ENCODE data around the gene ADGRB3.

ADGRB3 gene

GRCh38 chr6:69311888-69312287 lies 676.8 kb downstream of the ADGRB3 start:
- H3K4me1 ChIP-seq (ENCODE audit: low read length) = no peaks in the 10 kb centered on the region
- no peak overlapping the region for H2AFZ ChIP-seq (ENCODE audit: low read length)
- H3K36me3 ChIP-seq (replicated peaks; ENCODE audit: insufficient read depth, low read length) = no peaks in the 10 kb centered on the region
- H3K9me3 ChIP-seq (replicated peaks; ENCODE audit: insufficient read depth, low read length) = no peaks in the 10 kb centered on the region
- no peaks in the 10 kb centered on the region for H4K20me1 ChIP-seq (ENCODE audit: insufficient read depth, low read length)
- DNase-seq = no peak
- H3K79me2 ChIP-seq (ENCODE audit: low read length) = no peaks in the 10 kb centered on the region
- no peaks in the 10 kb centered on the region for H3K27me3 ChIP-seq (replicated peaks; ENCODE audit: insufficient read depth, low read length)
- H3K27ac ChIP-seq (ENCODE audit: low read length) = no peak overlapping the region
- H3F3A ChIP-seq (ENCODE audit: insufficient read depth, low read length) = no peaks in the 10 kb centered on the region
- no peaks in the 10 kb centered on the region for H3K9me2 ChIP-seq (replicated peaks; ENCODE audit: insufficient read depth, low read length)
- no peak for TF ChIP-seq EZH2phosphoT487 (IDR thresholded peaks at IDR 0.05; ENCODE audit: low read length)
- TF ChIP-seq EZH2 (optimal IDR thresholded peaks at IDR 0.05; ENCODE audit: low read depth, low read length) = no peak
- TF ChIP-seq CTCF (IDR thresholded peaks at IDR 0.05; ENCODE audit: low read length) = no peak
- H3K4me3 ChIP-seq (ENCODE audit: low read length) = no peak overlapping the region
- H3K4me2 ChIP-seq (ENCODE audit: low read depth, low read length) = no peak overlapping the region
- H3K9ac ChIP-seq (ENCODE audit: low read length) = no peak overlapping the region

- Histone ChIP-seq H3K4me1 (ENCODE audit: low read length) (no peaks in the 10 kb centered on the region), H3K36me3 (replicated peaks; ENCODE audit: insufficient read depth, low read length) (no peaks in the 10 kb centered on the region), H3K27me3 (replicated peaks; ENCODE audit: insufficient read depth, low read length) (no peaks in the 10 kb centered on the region), H3F3A (ENCODE audit: insufficient read depth, low read length) (no peaks in the 10 kb centered on the region), H2AFZ (ENCODE audit: low read length) (no peak overlapping the region), H3K9ac (ENCODE audit: low read length) (no peak overlapping the region), H3K9me3 (replicated peaks; ENCODE audit: insufficient read depth, low read length) (no peaks in the 10 kb centered on the region), H3K9me2 (replicated peaks; ENCODE audit: insufficient read depth, low read length) (no peaks in the 10 kb centered on the region), H3K79me2 (ENCODE audit: low read length) (no peaks in the 10 kb centered on the region), H3K4me2 (ENCODE audit: low read depth, low read length) (no peak overlapping the region), H3K4me3 (ENCODE audit: low read length) (no peak overlapping the region), H3K27ac (ENCODE audit: low read length) (no peak overlapping the region), H4K20me1 (ENCODE audit: insufficient read depth, low read length) (no peaks in the 10 kb centered on the region)
- no peak for DNase-seq
- TF ChIP-seq CTCF (IDR thresholded peaks at IDR 0.05; ENCODE audit: low read length) (no peak), EZH2 (optimal IDR thresholded peaks at IDR 0.05; ENCODE audit: low read depth, low read length) (no peak)
These were observed 678.9 kb downstream of the ADGRB3 start for GRCh38 chr6:69314001-69314400.

GRCh38 chr6:69314531-69314930 lies 679.4 kb downstream of the ADGRB3 start:
- DNase-seq = no peak
- no peaks in the 10 kb centered on the region for H3K27me3 ChIP-seq (replicated peaks; ENCODE audit: insufficient read depth, low read length)
- H3K4me2 ChIP-seq (ENCODE audit: low read depth, low read length) = no peak overlapping the region
- no peaks in the 10 kb centered on the region for H3K36me3 ChIP-seq (replicated peaks; ENCODE audit: insufficient read depth, low read length)
- no peaks in the 10 kb centered on the region for H4K20me1 ChIP-seq (ENCODE audit: insufficient read depth, low read length)
- H3K27ac ChIP-seq (ENCODE audit: low read length) = no peak overlapping the region
- no peak overlapping the region for H3K4me3 ChIP-seq (ENCODE audit: low read length)
- no peak overlapping the region for H2AFZ ChIP-seq (ENCODE audit: low read length)
- TF ChIP-seq CTCF (IDR thresholded peaks at IDR 0.05; ENCODE audit: low read length) = no peak
- no peaks in the 10 kb centered on the region for H3K9me2 ChIP-seq (replicated peaks; ENCODE audit: insufficient read depth, low read length)
- H3K79me2 ChIP-seq (ENCODE audit: low read length) = no peaks in the 10 kb centered on the region
- H3F3A ChIP-seq (ENCODE audit: insufficient read depth, low read length) = no peaks in the 10 kb centered on the region
- H3K4me1 ChIP-seq (ENCODE audit: low read length) = no peaks in the 10 kb centered on the region
- H3K9ac ChIP-seq (ENCODE audit: low read length) = no peak overlapping the region
- H3K9me3 ChIP-seq (replicated peaks; ENCODE audit: insufficient read depth, low read length) = no peaks in the 10 kb centered on the region

GRCh38 chr6:69331886-69332285 lies 696.8 kb downstream of the ADGRB3 start:
- no peaks in the 10 kb centered on the region for H3K4me1 ChIP-seq (ENCODE audit: low read length)
- H3K4me2 ChIP-seq (ENCODE audit: low read depth, low read length) = no peak overlapping the region
- no peaks in the 10 kb centered on the region for H3K79me2 ChIP-seq (ENCODE audit: low read length)
- no peak for TF ChIP-seq CTCF (IDR thresholded peaks at IDR 0.05; ENCODE audit: low read length)
- no peak for TF ChIP-seq EZH2phosphoT487 (IDR thresholded peaks at IDR 0.05; ENCODE audit: low read length)
- no peak for TF ChIP-seq EZH2 (optimal IDR thresholded peaks at IDR 0.05; ENCODE audit: low read depth, low read length)
- no peak overlapping the region for H3K27ac ChIP-seq (ENCODE audit: low read length)
- H4K20me1 ChIP-seq (ENCODE audit: insufficient read depth, low read length) = no peaks in the 10 kb centered on the region
- no peaks in the 10 kb centered on the region for H3K27me3 ChIP-seq (replicated peaks; ENCODE audit: insufficient read depth, low read length)
- no peaks in the 10 kb centered on the region for H3F3A ChIP-seq (ENCODE audit: insufficient read depth, low read length)
- no peak overlapping the region for H3K4me3 ChIP-seq (ENCODE audit: low read length)
- H3K9me2 ChIP-seq (replicated peaks; ENCODE audit: insufficient read depth, low read length) = no peaks in the 10 kb centered on the region
- H3K9me3 ChIP-seq (replicated peaks; ENCODE audit: insufficient read depth, low read length) = no peaks in the 10 kb centered on the region
- no peaks in the 10 kb centered on the region for H3K36me3 ChIP-seq (replicated peaks; ENCODE audit: insufficient read depth, low read length)
- no peak for DNase-seq
- H3K9ac ChIP-seq (ENCODE audit: low read length) = no peak overlapping the region
- H2AFZ ChIP-seq (ENCODE audit: low read length) = no peak overlapping the region
